BJ (cell line): ENCODE results near the gene COL1A1. TPM values are rescaled to one million over a fixed set of nuclear protein-coding genes. Genes with fewer than 3 reads are reported as not detected.

ENCODE experiments used
- CTCF ChIA-PET: fragments of 350-600 bp; formaldehyde crosslinking; extraction: SDS; loops from one replicate; lab custom pipeline; 2021; ENCODE audit warnings: antibody characterized with exemption, inconsistent platforms; lab: Yijun Ruan, JAX
- POLR2A ChIA-PET: fragments of 300-600 bp; sonication (Branson Sonifier 250); formaldehyde crosslinking; extraction: SDS; loops from one replicate; lab custom pipeline; 2021; ENCODE audit warnings: antibody characterized with exemption; lab: Charles Lee
- DNase-seq: peaks from one replicate; pipeline ENCODE4 v3.0.0-alpha.2; 2011; ENCODE audit warnings: low read depth
- H3K27me3 ChIP-seq: 2 replicates; pipeline ENCODE4 v1.6.0; 2011; ENCODE audit warnings: low read length; ENCODE audit not compliant: control insufficient read depth, insufficient read depth
- H3K36me3 ChIP-seq: 2 replicates; pipeline ENCODE4 v1.5.1; 2011; ENCODE audit warnings: low read length; ENCODE audit not compliant: control insufficient read depth, insufficient read depth
- H3K4me3 ChIP-seq: 2 replicates; pipeline ENCODE4 v1.5.1; 2011; ENCODE audit warnings: low read depth, mild to moderate bottlenecking, control low read depth, low read length
- CTCF ChIP-seq: IDR thresholded peaks from 2 replicates; pipeline ENCODE4 v1.5.1; 2011; ENCODE audit warnings: low read depth, mild to moderate bottlenecking, control low read depth, inconsistent platforms, low read length, moderate library complexity; ENCODE audit not compliant: insufficient read depth
- polyA plus RNA-seq: library from polyadenylated mRNA; depleted of rRNA; stranded (reverse); fragments of >200 nt; gene quantifications from 2 replicates; pipeline ENCODE4 v1.2.3, GENCODE V29; 2011

The COL1A1 gene
- polyA plus RNA-seq, 1 experiment = 2,161 TPM

- POLR2A ChIA-PET = interaction anchor here (0.5 to 4.9 kb wide), 14 partner anchors 9 to 215 kb away, joined by 3 to 135 read pairs (median 6); partner anchors contain the start of gene COL1A1
- TF ChIP-seq CTCF = no peak
- Histone ChIP-seq H3K27me3 (no peaks in the 10 kb centered on the region), H3K4me3 (peak overlapping the region; percentile 30), H3K36me3 (no peaks in the 10 kb centered on the region)
- peak; percentile 87 for DNase-seq
- CTCF ChIA-PET = interaction anchor here (0.8 to 23.7 kb wide), 9 partner anchors 8 to 60 kb away, joined by 3 to 515 read pairs (median 4); partner anchors contain the start of genes COL1A1 and TMEM92
Observed at GRCh38 chr17:50210240-50211225, 9.1 kb upstream of the COL1A1 start.

- ChIA-PET CTCF (interaction anchor here (0.8 to 23.7 kb wide), 7 partner anchors 8 to 71 kb away, joined by 3 to 515 read pairs (median 4); partner anchors contain the start of genes COL1A1 and TMEM92), POLR2A (interaction anchor here (0.5 to 4.9 kb wide), 14 partner anchors 8 to 80 kb away, joined by 3 to 135 read pairs (median 4); partner anchors contain the start of gene COL1A1)
- no peaks in the 10 kb centered on the region for H3K27me3 ChIP-seq
- peak; percentile 100 for DNase-seq
- H3K36me3 ChIP-seq = no peaks in the 10 kb centered on the region
- H3K4me3 ChIP-seq = peak overlapping the region; percentile 17
- TF ChIP-seq CTCF = no peak
Observed at GRCh38 chr17:50209472-50210239, 8.2 kb upstream of the COL1A1 start.

- no peak for TF ChIP-seq CTCF
- ChIA-PET CTCF (interaction anchor here (0.8 to 23.7 kb wide), 6 partner anchors 7 to 70 kb away, joined by 3 to 515 read pairs (median 5); partner anchors contain the start of genes COL1A1 and TMEM92), POLR2A (interaction anchor here (0.5 to 4.9 kb wide), 11 partner anchors 7 to 81 kb away, joined by 3 to 135 read pairs (median 4); partner anchors contain the start of gene COL1A1)
- DNase-seq = no peak
- Histone ChIP-seq H3K27me3 (no peaks in the 10 kb centered on the region), H3K4me3 (no peak overlapping the region), H3K36me3 (no peaks in the 10 kb centered on the region)
Observed at GRCh38 chr17:50209133-50209471, 7.7 kb upstream of the COL1A1 start.

GRCh38 chr17:50208611-50209061 lies 7.2 kb upstream of the COL1A1 start:
- no peak for TF ChIP-seq CTCF
- H3K4me3 ChIP-seq = no peak overlapping the region
- ChIA-PET CTCF (interaction anchor here (0.9 to 23.7 kb wide), 3 partner anchors 39 to 63 kb away, joined by 3 to 515 read pairs (median 3); partner anchors contain the start of gene TMEM92), POLR2A (interaction anchor here (0.5 to 4.9 kb wide), 7 partner anchors 7 to 65 kb away, joined by 3 to 135 read pairs (median 9); partner anchors contain the start of gene COL1A1)
- no peak for DNase-seq
- no peaks in the 10 kb centered on the region for H3K27me3 ChIP-seq
- no peaks in the 10 kb centered on the region for H3K36me3 ChIP-seq
